Measurements from ENCODE around the gene RTN4RL1.
"Not testable (repeated sequence)": the region's sequence is repeated elsewhere in the genome, so short reads cannot be mapped to it uniquely, and the experiment has no call there.

The RTN4RL1 gene

GRCh38 chr17:2027528-2028233, 2.5 kb upstream of the RTN4RL1 start:
- peak in 1 of 51 donors; percentile 66 for DNase-seq

- peak in 34 of 51 donors; percentile 8 to 67 (median 37) for DNase-seq
Measured at GRCh38 chr17:2025622-2026309, 632 bp upstream of the RTN4RL1 start.

GRCh38 chr17:2024572-2025219, 438 bp downstream of the RTN4RL1 start:
- no peak for DNase-seq

GRCh38 chr17:2023692-2024571, 1.2 kb downstream of the RTN4RL1 start:
- DNase-seq, result peak in 17 of 51 donors; percentile 9 to 46 (median 30)

GRCh38 chr17:2023256-2023655, 1.9 kb downstream of the RTN4RL1 start:
- DNase-seq, result peak in 1 of 51 donors; percentile 46

- DNase-seq, result no peak
Measured at GRCh38 chr17:2022647-2023240, 2.4 kb downstream of the RTN4RL1 start.

GRCh38 chr17:2020721-2021120, 4.4 kb downstream of the RTN4RL1 start:
- no peak for DNase-seq

- no peak for DNase-seq
Measured at GRCh38 chr17:2019723-2020122, 5.4 kb downstream of the RTN4RL1 start.

GRCh38 chr17:2018716-2019510, 6.2 kb downstream of the RTN4RL1 start:
- no peak for DNase-seq

- peak in 2 of 51 donors; percentile 19 to 54 for DNase-seq
Measured at GRCh38 chr17:2017274-2017941, 7.7 kb downstream of the RTN4RL1 start.

GRCh38 chr17:2016494-2016893, 8.6 kb downstream of the RTN4RL1 start:
- no peak for DNase-seq

- DNase-seq, result no peak
Measured at GRCh38 chr17:2015314-2015713, 9.8 kb downstream of the RTN4RL1 start.

GRCh38 chr17:2013994-2014317, 11.2 kb downstream of the RTN4RL1 start:
- no peak for DNase-seq

GRCh38 chr17:2013220-2013993, 11.7 kb downstream of the RTN4RL1 start:
- not testable (repeated sequence) for DNase-seq

- no peak for DNase-seq
Measured at GRCh38 chr17:2012499-2012898, 12.6 kb downstream of the RTN4RL1 start.

GRCh38 chr17:2011411-2012371, 13.4 kb downstream of the RTN4RL1 start:
- DNase-seq, result no peak

- DNase-seq, result no peak
Measured at GRCh38 chr17:2009737-2010136, 15.4 kb downstream of the RTN4RL1 start.
